ENCODE data around the gene LAMP2. TPM values are rescaled to one million over a fixed set of nuclear protein-coding genes. Genes with fewer than 3 reads are reported as not detected.

LAMP2 gene
- total RNA-seq, 1 donor from 2014 or later: 77.7 TPM

- no peak for TF ChIP-seq CTCF (IDR thresholded peaks at IDR 0.05; ENCODE audit: unreplicated experiment)
- Mint-ChIP-seq H3K36me3 (no peaks in the 10 kb centered on the region), H3K27ac (no peak overlapping the region)
Measured at GRCh38 chrX:120378570-120378969, 90.5 kb downstream of the LAMP2 start.

More at GRCh38 chrX:120378570-120378969, 90.5 kb downstream of the LAMP2 start:
- H3K27me3 Mint-ChIP-seq (ENCODE audit: low read depth): peaks cover 7% of the 10 kb centered on the region
- H3K4me3 Mint-ChIP-seq: no peak overlapping the region
- DNase-seq (ENCODE audit: low spot score in 2 of 2, unreplicated experiment in 2 of 2): no peak
- H3K9me3 Mint-ChIP-seq: peaks cover 18% of the 10 kb centered on the region
- H3K4me1 Mint-ChIP-seq: no peaks in the 10 kb centered on the region

Other genes with a start within 250 kb of the LAMP2 start
- gene ZBTB33, start 218.5 kb downstream of the LAMP2 start, total RNA-seq: 20.3 to 21.5 TPM (median 20.6 TPM) in 3 replicates
- gene TMEM255A, start 157.8 kb downstream of the LAMP2 start, total RNA-seq: 1.3 to 1.8 TPM (median 1.5 TPM) in 3 replicates
- not detected in 3 replicates for gene ATP1B4, start 107.2 kb downstream of the LAMP2 start, total RNA-seq
- 49.0 to 52.3 TPM (median 50.1 TPM) in 3 replicates for gene CUL4B, start 91.7 kb upstream of the LAMP2 start, total RNA-seq
- 33.5 to 39.5 TPM (median 34.8 TPM) in 3 replicates for gene MCTS1, start 134.8 kb upstream of the LAMP2 start, total RNA-seq
- gene C1GALT1C1, start 160.8 kb upstream of the LAMP2 start, total RNA-seq: 12.7 to 12.9 TPM (median 12.8 TPM) in 3 replicates

Measured in mesothelial cell of epicardium (in vitro differentiated cells).